Muscle of leg (tissue), 11 donors: ENCODE measurements around the gene AHCY. TPM values are rescaled to one million over a fixed set of nuclear protein-coding genes. Genes with fewer than 3 reads are reported as not detected.
A peak's percentile ranks its signal among the peaks of the same experiment; 100 is the strongest.
"Not testable (repeated sequence)": the region's sequence is repeated elsewhere in the genome, so short reads cannot be mapped to it uniquely, and the experiment has no call there.

Experiments
- DNase-seq: peaks from one replicate; pipeline ENCODE4 v3.0.0; 2013
- H3K27ac ChIP-seq: one replicate; pipeline ENCODE4 v1.5.1; 2013; ENCODE audit warnings: mild to moderate bottlenecking, low read length, control low read depth
- H3K27me3 ChIP-seq: one replicate; pipeline ENCODE4 v1.6.1; 2013; ENCODE audit warnings: low read length; ENCODE audit not compliant: control insufficient read depth, insufficient read depth
- H3K36me3 ChIP-seq: one replicate; pipeline ENCODE4 v1.6.1; 2013; ENCODE audit warnings: low read length; ENCODE audit not compliant: control insufficient read depth, insufficient read depth
- H3K4me1 ChIP-seq: one replicate; pipeline ENCODE4 v1.6.1; 2013; ENCODE audit warnings: low read length; ENCODE audit not compliant: control insufficient read depth, insufficient read depth
- H3K4me3 ChIP-seq: one replicate; pipeline ENCODE4 v1.5.1; 2013; ENCODE audit warnings: low read length, control low read depth
- H3K9me3 ChIP-seq: replicated peaks from 2 replicates; pipeline ENCODE4 v1.6.1; 2013; ENCODE audit warnings: low read depth, low read length; ENCODE audit not compliant: control insufficient read depth
- WGBS: methylation state at CpG from one replicate; pipeline ENCODE4 v1.1.5; 2013; ENCODE audit warnings: missing lambda C conversion rate; ENCODE audit not compliant: insufficient coverage; 5-methylcytosine and 5-hydroxymethylcytosine counted together
- polyA plus RNA-seq, 8 donors: library from polyadenylated mRNA; unstranded; fragments of 120-200 nt; gene quantifications; one replicate each; pipeline versions ENCODE4 v1.2.1 to v1.2.3, GENCODE V29; 2013; ENCODE audit warnings: inconsistent platforms in 1 of 8, low replicate concordance in 1 of 8; ENCODE audit not compliant: insufficient read length in 8 of 8, insufficient read depth in 1 of 8
- total RNA-seq: library from RNA; stranded (reverse); fragments of 120-200 nt; gene quantifications from one replicate; pipeline ENCODE4 v1.2.4, GENCODE V29; 2013

AHCY gene
- total and polyA plus RNA-seq, 9 donors: 126 to 245 (median 204) TPM

- WGBS: 95% methylated on average over 4 of the region's 5 CpGs
- H3K27me3 ChIP-seq, H3K27ac ChIP-seq, H3K4me1 ChIP-seq, H3K4me3 ChIP-seq, DNase-seq, H3K9me3 ChIP-seq: not testable (repeated sequence)
- H3K36me3 ChIP-seq: peaks cover 65% of the 10 kb centered on the region
These were observed 15.7 kb downstream of the AHCY start for GRCh38 chr20:34287500-34287899.

GRCh38 chr20:34285450-34285849 is 17.7 kb downstream of the AHCY start:
- no peak overlapping the region for H3K27ac ChIP-seq
- no peaks in the 10 kb centered on the region for H3K27me3 ChIP-seq
- 91% methylated on average over 12 of the region's 16 CpGs for WGBS
- no peak for DNase-seq
- H3K4me1 ChIP-seq: no peaks in the 10 kb centered on the region
- peaks cover 64% of the 10 kb centered on the region for H3K36me3 ChIP-seq
- no peak overlapping the region for H3K4me3 ChIP-seq
- no peaks in the 10 kb centered on the region for H3K9me3 ChIP-seq

GRCh38 chr20:34283844-34284243 is 19.3 kb downstream of the AHCY start:
- Histone ChIP-seq H3K9me3 (no peaks in the 10 kb centered on the region), H3K4me3 (no peak overlapping the region), H3K36me3 (peaks cover 69% of the 10 kb centered on the region), H3K27ac (no peak overlapping the region), H3K27me3 (no peaks in the 10 kb centered on the region), H3K4me1 (no peaks in the 10 kb centered on the region)
- DNase-seq: no peak
- no CpG with 5 or more reads among the region's 1 CpG for WGBS

- 100% methylated on average over 1 of the region's 4 CpGs for WGBS
- no peak for DNase-seq
- Histone ChIP-seq H3K9me3 (no peaks in the 10 kb centered on the region), H3K4me3 (no peak overlapping the region), H3K27ac (no peak overlapping the region), H3K4me1 (no peaks in the 10 kb centered on the region), H3K27me3 (no peaks in the 10 kb centered on the region), H3K36me3 (peaks cover 72% of the 10 kb centered on the region)
These were observed 21.1 kb downstream of the AHCY start for GRCh38 chr20:34282041-34282440.

- Histone ChIP-seq H3K9me3 (no peaks in the 10 kb centered on the region), H3K27me3 (no peaks in the 10 kb centered on the region), H3K36me3 (peaks cover 77% of the 10 kb centered on the region), H3K4me1 (no peaks in the 10 kb centered on the region), H3K27ac (no peak overlapping the region), H3K4me3 (no peak overlapping the region)
- DNase-seq: no peak
- no CpG with 5 or more reads among the region's 3 CpGs for WGBS
These were observed 22.0 kb downstream of the AHCY start for GRCh38 chr20:34281177-34281576.

GRCh38 chr20:34274694-34275093 is 28.5 kb downstream of the AHCY start:
- Histone ChIP-seq H3K4me3 (no peak overlapping the region), H3K27me3 (no peaks in the 10 kb centered on the region), H3K36me3 (peaks cover 50% of the 10 kb centered on the region), H3K4me1 (no peaks in the 10 kb centered on the region), H3K9me3 (no peaks in the 10 kb centered on the region), H3K27ac (no peak overlapping the region)
- DNase-seq: no peak
- 93% methylated on average over 4 of the region's 7 CpGs for WGBS

GRCh38 chr20:34271956-34272355 is 31.2 kb downstream of the AHCY start:
- peaks cover 7% of the 10 kb centered on the region for H3K4me1 ChIP-seq
- no peak for DNase-seq
- no peak overlapping the region for H3K4me3 ChIP-seq
- peaks cover 31% of the 10 kb centered on the region for H3K36me3 ChIP-seq
- no peaks in the 10 kb centered on the region for H3K9me3 ChIP-seq
- peaks cover 7% of the 10 kb centered on the region for H3K27me3 ChIP-seq
- 60% methylated on average over 2 of the region's 2 CpGs for WGBS
- H3K27ac ChIP-seq: no peak overlapping the region

- H3K27ac ChIP-seq: no peak overlapping the region
- no peak for DNase-seq
These were observed 33.0 kb downstream of the AHCY start for GRCh38 chr20:34269996-34270627.

GRCh38 chr20:34268851-34269636 is 34.1 kb downstream of the AHCY start:
- 8% methylated on average over 50 of the region's 58 CpGs for WGBS

More at GRCh38 chr20:34269996-34270627, 33.0 kb downstream of the AHCY start:
- Histone ChIP-seq H3K36me3 (peaks cover 16% of the 10 kb centered on the region), H3K4me3 (no peak overlapping the region), H3K9me3 (no peaks in the 10 kb centered on the region), H3K4me1 (peaks cover 7% of the 10 kb centered on the region), H3K27me3 (peaks cover 7% of the 10 kb centered on the region)
- WGBS: 81% methylated on average over 5 of the region's 9 CpGs

GRCh38 chr20:34268145-34268544 is 35.0 kb downstream of the AHCY start:
- H3K4me3 ChIP-seq: no peak overlapping the region
- WGBS: 89% methylated on average over 10 of the region's 12 CpGs

More at GRCh38 chr20:34268851-34269636, 34.1 kb downstream of the AHCY start:
- H3K9me3 ChIP-seq: no peaks in the 10 kb centered on the region
- H3K27me3 ChIP-seq: peaks cover 7% of the 10 kb centered on the region
- DNase-seq: peak; percentile 43
- peaks cover 12% of the 10 kb centered on the region for H3K36me3 ChIP-seq
- H3K4me3 ChIP-seq: peak overlapping the region; percentile 18
- peaks cover 7% of the 10 kb centered on the region for H3K4me1 ChIP-seq
- H3K27ac ChIP-seq: no peak overlapping the region

More at GRCh38 chr20:34268145-34268544, 35.0 kb downstream of the AHCY start:
- Histone ChIP-seq H3K9me3 (no peaks in the 10 kb centered on the region), H3K27me3 (peaks cover 7% of the 10 kb centered on the region), H3K36me3 (peaks cover 4% of the 10 kb centered on the region), H3K4me1 (peaks cover 7% of the 10 kb centered on the region), H3K27ac (no peak overlapping the region)
- DNase-seq: no peak
